Prostate gland (tissue), 2 donors: ENCODE data around the gene MNAT1. TPM values are rescaled to one million over a fixed set of nuclear protein-coding genes. Genes with fewer than 3 reads are reported as not detected.

ENCODE experiments used
- DNase-seq: peaks from one replicate; pipeline ENCODE4 v3.0.0-alpha.2; 2019; ENCODE audit warnings: low spot score
- H3K27ac ChIP-seq, 2 donors: fragments of 200-600 bp; sonication (generic); 2 replicates each; pipeline ENCODE4 v1.5.1; 2017 to 2019
- H3K27me3 ChIP-seq: fragments of 200-600 bp; sonication (generic); replicated peaks from 2 replicates; pipeline ENCODE4 v1.5.1; 2019; ENCODE audit not compliant: insufficient read depth
- H3K36me3 ChIP-seq, 2 donors: fragments of 200-600 bp; sonication (generic); 1 replicate in 1 of 2; 2 replicates in 1 of 2; pipeline versions ENCODE4 v1.5.1 to v1.8.1; 2017 to 2019
- H3K4me1 ChIP-seq: fragments of 200-600 bp; sonication (generic); replicated peaks from 2 replicates; pipeline ENCODE4 v1.5.1; 2019
- H3K4me3 ChIP-seq, 2 donors: fragments of 200-600 bp; sonication (generic); 2 replicates each; pipeline ENCODE4 v1.5.1; 2017 to 2019
- H3K9me3 ChIP-seq: fragments of 200-600 bp; sonication (generic); 2 replicates; pipeline ENCODE4 v1.5.1; 2017
- POLR2A ChIP-seq: fragments of 450-650 bp; IDR thresholded peaks from one replicate; pipeline ENCODE4 v1.6.1; 2016; ENCODE audit warnings: antibody characterized with exemption, mild to moderate bottlenecking
- POLR2AphosphoS5 ChIP-seq: sonication (generic); formaldehyde crosslinking; IDR thresholded peaks from one replicate; pipeline ENCODE4 v1.6.1; 2017; ENCODE audit warnings: antibody characterized with exemption
- WGBS: methylation state at CpG from one replicate; pipeline ENCODE4 v1.1.5; 2018; 5-methylcytosine and 5-hydroxymethylcytosine counted together
- intact Hi-C: fragments of 100-400 bp; cut with DNase I; formaldehyde crosslinking; loops from one replicate; pipeline ENCODE4 v1.14.2; 2022
- total RNA-seq, 2 donors: library from RNA; depleted of rRNA; stranded (reverse); fragments of >200 nt; gene quantifications; one replicate each; pipeline ENCODE4 v1.1.0, GENCODE V29; 2016
- TF ChIP-seq, protein P1 (sequence below), 4 experiments: fragments of 200-600 bp in 2 of 4; fragments of 450-650 bp in 2 of 4; sonication (generic) in 2 of 4; IDR thresholded peaks; 1 replicate in 3 of 4; 2 replicates in 1 of 4; pipeline ENCODE4 v1.5.1; 2016 to 2019; ENCODE audit warnings: antibody characterized with exemption in 4 of 4, mild to moderate bottlenecking in 2 of 4, moderate library complexity in 2 of 4

MNAT1 gene
- total RNA-seq, 2 donors from 2014 or later = 16.1 to 62.9 TPM

DNA sequence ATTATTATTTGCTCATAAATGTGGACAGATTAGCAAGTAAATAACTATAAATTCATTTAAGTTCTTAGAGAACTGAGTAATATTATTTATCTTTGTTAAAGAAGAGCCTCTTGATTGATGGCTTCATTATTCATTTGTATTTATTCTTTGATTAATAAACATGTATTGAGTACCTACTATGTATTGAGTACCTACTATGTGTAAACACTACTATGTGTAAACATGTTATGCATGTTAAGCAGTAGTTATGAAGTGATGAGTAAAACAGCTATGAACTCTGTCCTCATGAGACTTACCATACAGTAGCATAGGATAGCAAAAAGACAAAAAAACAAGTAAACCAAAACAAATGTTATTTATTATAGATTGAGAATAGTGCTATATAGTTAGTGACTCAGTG lies 61.9 kb downstream of the MNAT1 start:
- Histone ChIP-seq H3K27me3 (no peaks in the 10 kb centered on the region), H3K27ac (no peak overlapping the region), H3K4me3 (no peak overlapping the region), H3K36me3 (no peaks in the 10 kb centered on the region), H3K4me1 (no peaks in the 10 kb centered on the region), H3K9me3 (no peaks in the 10 kb centered on the region)
- intact Hi-C loops = no loop called here
- DNase-seq = no peak
- TF ChIP-seq, protein P1, sequence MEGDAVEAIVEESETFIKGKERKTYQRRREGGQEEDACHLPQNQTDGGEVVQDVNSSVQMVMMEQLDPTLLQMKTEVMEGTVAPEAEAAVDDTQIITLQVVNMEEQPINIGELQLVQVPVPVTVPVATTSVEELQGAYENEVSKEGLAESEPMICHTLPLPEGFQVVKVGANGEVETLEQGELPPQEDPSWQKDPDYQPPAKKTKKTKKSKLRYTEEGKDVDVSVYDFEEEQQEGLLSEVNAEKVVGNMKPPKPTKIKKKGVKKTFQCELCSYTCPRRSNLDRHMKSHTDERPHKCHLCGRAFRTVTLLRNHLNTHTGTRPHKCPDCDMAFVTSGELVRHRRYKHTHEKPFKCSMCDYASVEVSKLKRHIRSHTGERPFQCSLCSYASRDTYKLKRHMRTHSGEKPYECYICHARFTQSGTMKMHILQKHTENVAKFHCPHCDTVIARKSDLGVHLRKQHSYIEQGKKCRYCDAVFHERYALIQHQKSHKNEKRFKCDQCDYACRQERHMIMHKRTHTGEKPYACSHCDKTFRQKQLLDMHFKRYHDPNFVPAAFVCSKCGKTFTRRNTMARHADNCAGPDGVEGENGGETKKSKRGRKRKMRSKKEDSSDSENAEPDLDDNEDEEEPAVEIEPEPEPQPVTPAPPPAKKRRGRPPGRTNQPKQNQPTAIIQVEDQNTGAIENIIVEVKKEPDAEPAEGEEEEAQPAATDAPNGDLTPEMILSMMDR (IDR thresholded peaks at IDR 0.05) = no peak
- TF ChIP-seq POLR2A (no peak), POLR2AphosphoS5 (no peak)

DNA sequence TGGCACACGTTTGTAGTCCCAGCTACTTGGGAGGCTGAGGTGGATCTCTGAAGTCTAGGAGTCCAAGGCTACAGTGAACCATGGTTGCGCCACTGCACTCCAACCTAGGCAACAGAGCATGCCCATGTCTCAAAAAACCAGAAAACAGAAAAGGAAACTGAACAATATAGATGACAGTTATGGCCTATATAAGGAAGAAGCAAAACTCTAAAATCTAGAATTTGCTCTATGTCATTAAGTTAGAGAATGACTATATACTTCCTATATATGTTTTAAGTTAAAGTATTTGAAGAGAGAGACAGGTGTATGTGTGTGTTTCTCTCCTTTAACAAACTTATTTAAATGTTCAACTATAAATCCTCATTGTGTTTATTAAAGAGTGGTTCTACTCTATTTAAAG lies 65.8 kb downstream of the MNAT1 start:
- Histone ChIP-seq H3K9me3 (no peaks in the 10 kb centered on the region), H3K4me1 (no peaks in the 10 kb centered on the region), H3K36me3 (no peaks in the 10 kb centered on the region), H3K27ac (no peak overlapping the region), H3K4me3 (no peak overlapping the region), H3K27me3 (no peaks in the 10 kb centered on the region)
- no peak for DNase-seq
- TF ChIP-seq POLR2AphosphoS5 (no peak), POLR2A (no peak)
- TF ChIP-seq, protein P1 (IDR thresholded peaks at IDR 0.05) = no peak
- WGBS = 100% methylated on average over 2 of the region's 2 CpGs
- intact Hi-C loops = no loop called here

DNA sequence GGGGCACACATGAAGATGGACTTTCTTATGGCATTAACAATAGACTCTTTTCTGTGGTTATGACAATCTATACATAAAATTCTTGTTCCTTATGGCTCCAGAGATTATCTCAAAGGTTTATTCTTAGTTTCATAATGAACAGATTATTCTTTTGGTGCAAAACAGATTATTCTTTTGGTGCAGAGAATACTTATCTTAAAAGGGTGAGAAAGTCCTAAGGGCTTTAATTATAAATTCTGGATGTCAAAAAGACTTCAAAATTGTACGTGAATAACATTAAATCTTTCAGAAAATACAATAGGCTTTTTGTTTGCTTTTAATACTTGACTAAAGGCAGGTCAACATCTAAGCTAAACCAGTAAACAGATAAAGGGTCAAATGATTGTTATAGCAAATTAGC lies 69.3 kb downstream of the MNAT1 start:
- Histone ChIP-seq H3K9me3 (no peaks in the 10 kb centered on the region), H3K27ac (no peak overlapping the region), H3K36me3 (no peaks in the 10 kb centered on the region), H3K4me1 (no peaks in the 10 kb centered on the region), H3K4me3 (no peak overlapping the region), H3K27me3 (no peaks in the 10 kb centered on the region)
- 58% methylated on average over 1 of the region's 1 CpG for WGBS
- TF ChIP-seq POLR2AphosphoS5 (no peak), POLR2A (no peak)
- TF ChIP-seq, protein P1 (IDR thresholded peaks at IDR 0.05) = no peak
- no peak for DNase-seq
- intact Hi-C loops = no loop called here

DNA sequence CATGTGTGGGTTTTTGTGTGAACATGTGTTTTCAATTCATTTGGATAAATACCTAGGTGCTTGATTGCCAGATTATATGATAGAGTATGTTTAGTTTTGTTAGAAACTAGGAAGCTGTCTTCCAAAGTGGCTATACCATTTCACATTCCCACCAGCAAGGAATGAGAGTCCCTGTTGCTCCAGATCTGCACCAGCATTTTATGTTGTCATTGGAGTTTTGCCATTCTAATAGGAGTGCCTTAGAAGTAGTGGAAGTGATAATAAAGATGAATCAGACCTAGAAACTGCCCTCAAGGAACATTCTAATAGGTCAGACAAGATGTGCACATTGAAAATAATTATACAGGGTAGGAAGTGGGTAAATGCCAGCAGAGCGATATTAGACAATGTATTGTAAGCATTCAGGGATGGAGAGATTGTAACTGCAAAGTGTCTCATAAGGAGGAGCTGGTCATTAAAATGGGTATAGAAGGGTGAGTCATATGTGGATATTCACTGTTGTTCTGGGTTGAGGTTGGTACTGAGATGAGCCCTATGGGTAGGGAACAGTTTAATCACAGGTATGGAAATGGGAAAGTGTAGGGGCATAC lies 71.4 kb downstream of the MNAT1 start:
- intact Hi-C loops = no loop called here
- H3K4me3 ChIP-seq = no peak overlapping the region
- H3K27me3 ChIP-seq = no peaks in the 10 kb centered on the region
- H3K36me3 ChIP-seq = no peaks in the 10 kb centered on the region
- H3K27ac ChIP-seq = no peak overlapping the region
- no peaks in the 10 kb centered on the region for H3K4me1 ChIP-seq
- TF ChIP-seq POLR2A (no peak), POLR2AphosphoS5 (no peak)
- TF ChIP-seq, protein P1 (IDR thresholded peaks at IDR 0.05) = no peak
- no peak for DNase-seq
- WGBS = 96% methylated on average over 1 of the region's 1 CpG
- no peaks in the 10 kb centered on the region for H3K9me3 ChIP-seq

DNA sequence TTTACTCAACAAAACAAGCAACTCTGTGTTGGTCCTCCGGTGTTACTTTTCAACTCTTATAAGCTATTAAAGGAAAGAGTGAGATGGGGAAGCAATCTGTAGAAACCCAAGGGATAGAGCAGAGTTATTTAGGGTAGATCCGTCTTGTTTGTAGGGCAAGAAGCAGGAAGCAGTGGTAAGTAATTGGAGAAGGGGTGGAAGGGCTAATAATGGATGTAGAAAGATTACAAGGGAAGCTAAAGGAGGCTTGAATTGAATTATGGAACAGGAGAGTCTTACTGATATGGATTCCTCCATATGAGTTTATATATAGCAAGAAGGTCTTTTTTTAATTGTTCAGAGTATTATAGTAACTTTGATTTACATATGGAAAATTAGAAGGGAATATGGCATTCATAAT lies 72.7 kb downstream of the MNAT1 start:
- H3K9me3 ChIP-seq = no peaks in the 10 kb centered on the region
- WGBS = 90% methylated on average over 2 of the region's 2 CpGs

More for the DNA sequence above, 72.7 kb downstream of the MNAT1 start:
- DNase-seq = no peak
- Histone ChIP-seq H3K4me1 (no peaks in the 10 kb centered on the region), H3K27me3 (no peaks in the 10 kb centered on the region), H3K36me3 (no peaks in the 10 kb centered on the region), H3K4me3 (no peak overlapping the region), H3K27ac (no peak overlapping the region)
- intact Hi-C loops = no loop called here
- TF ChIP-seq POLR2AphosphoS5 = no peak
- no peak for TF ChIP-seq POLR2A
- TF ChIP-seq, protein P1 (IDR thresholded peaks at IDR 0.05) = no peak
